ENCODE measurements around the gene ZNF518A.

Gene ZNF518A, protein sequence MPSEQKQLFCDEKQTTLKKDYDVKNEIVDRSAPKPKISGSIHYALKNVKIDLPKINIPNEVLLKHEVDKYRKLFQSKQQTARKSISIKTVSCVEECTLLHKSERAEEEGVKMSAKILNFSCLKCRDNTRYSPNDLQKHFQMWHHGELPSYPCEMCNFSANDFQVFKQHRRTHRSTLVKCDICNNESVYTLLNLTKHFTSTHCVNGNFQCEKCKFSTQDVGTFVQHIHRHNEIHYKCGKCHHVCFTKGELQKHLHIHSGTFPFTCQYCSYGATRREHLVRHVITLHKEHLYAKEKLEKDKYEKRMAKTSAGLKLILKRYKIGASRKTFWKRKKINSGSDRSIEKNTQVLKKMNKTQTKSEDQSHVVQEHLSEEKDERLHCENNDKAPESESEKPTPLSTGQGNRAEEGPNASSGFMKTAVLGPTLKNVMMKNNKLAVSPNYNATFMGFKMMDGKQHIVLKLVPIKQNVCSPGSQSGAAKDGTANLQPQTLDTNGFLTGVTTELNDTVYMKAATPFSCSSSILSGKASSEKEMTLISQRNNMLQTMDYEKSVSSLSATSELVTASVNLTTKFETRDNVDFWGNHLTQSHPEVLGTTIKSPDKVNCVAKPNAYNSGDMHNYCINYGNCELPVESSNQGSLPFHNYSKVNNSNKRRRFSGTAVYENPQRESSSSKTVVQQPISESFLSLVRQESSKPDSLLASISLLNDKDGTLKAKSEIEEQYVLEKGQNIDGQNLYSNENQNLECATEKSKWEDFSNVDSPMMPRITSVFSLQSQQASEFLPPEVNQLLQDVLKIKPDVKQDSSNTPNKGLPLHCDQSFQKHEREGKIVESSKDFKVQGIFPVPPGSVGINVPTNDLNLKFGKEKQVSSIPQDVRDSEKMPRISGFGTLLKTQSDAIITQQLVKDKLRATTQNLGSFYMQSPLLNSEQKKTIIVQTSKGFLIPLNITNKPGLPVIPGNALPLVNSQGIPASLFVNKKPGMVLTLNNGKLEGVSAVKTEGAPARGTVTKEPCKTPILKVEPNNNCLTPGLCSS (N-terminal part only)

DNA sequence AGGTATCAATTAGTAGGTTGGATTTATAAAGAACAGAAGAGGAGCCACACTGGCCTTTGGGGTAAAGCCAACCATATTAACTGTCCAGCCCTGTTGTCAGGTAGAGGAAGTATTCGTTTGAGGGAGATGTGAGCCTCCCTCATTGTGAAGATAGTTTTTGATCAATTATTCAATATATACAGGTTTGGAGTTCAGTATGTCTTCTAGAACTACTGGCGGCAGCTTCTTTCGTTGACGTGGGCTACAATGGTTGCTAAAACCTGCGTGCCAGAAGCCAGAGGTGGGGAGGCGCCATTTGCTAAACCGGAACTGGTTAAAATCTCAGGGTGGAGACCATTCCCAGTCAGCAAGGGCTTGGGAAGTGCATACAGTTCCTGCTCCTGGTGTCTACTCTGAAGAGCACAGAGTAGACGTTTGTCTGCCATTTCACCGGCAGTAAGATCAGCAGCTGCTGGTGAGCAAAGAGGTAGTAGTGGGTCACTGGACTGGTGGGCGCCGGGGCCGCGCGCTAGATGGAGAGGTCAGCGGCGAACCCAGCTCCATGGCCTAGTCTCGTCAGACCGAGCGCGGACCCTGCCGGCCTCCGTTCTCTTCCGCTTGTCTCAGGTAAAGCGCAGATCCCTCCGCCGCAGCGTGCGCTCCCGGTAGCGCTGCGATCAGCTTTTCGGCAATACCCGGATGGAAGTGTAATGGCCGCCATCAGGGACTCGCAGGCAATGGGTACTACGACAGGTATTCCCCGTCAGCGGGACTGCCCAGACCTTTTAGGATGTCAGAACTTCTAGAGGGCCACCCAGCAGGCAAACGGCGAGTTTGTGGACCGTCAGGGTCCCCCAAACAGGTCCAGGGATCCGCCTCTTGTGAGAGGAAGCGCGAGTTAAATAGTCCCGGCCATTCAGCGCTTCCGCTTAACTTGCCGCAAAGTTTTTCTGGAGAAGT, at the start of gene ZNF518A:
ZNF518A (plus strand) TSS at position 911 of the 939 bp plus-strand sequence. CDS start 26,026 bp downstream, outside the sequence.
- peak; percentile 74 to 85 (median 79) for DNase-seq (ENCODE audit: low read depth in 3 of 3)

DNA sequence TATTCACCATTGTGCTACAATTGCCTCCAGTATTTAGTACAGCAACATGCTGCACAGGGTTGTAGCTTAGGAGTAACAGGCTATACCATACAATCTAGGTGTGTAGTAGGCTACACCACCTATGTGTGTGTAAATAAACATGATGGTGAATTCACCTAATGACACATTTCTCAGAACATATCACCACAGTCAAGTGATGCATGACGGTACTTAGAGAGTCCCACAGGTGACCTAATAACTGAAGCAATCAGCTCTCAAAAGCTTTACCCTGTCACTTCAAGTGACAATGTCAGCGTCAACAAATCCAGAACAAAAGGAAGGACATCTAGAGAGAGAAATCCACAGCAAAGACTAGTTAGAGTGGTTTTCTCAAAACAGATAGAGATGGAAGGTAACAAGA, 47.9 kb upstream of the ZNF518A start:
- no peak for DNase-seq (ENCODE audit: low read depth in 3 of 3)

GRCh38 chr10:96082748-96083147, 47.3 kb upstream of the ZNF518A start:
- no peak for DNase-seq (ENCODE audit: low read depth in 3 of 3)

- DNase-seq (ENCODE audit: low read depth in 3 of 3), result no peak
These were observed 41.0 kb upstream of the ZNF518A start for GRCh38 chr10:96089116-96089515.

GRCh38 chr10:96089670-96090462, 40.2 kb upstream of the ZNF518A start:
- DNase-seq (ENCODE audit: low read depth in 3 of 3), result peak; percentile 84 to 91 (median 85)

- peak in 1 of 3 experiments; percentile 2 for DNase-seq (ENCODE audit: low read depth in 3 of 3)
These were observed 39.7 kb upstream of the ZNF518A start for GRCh38 chr10:96090463-96090800.

DNA sequence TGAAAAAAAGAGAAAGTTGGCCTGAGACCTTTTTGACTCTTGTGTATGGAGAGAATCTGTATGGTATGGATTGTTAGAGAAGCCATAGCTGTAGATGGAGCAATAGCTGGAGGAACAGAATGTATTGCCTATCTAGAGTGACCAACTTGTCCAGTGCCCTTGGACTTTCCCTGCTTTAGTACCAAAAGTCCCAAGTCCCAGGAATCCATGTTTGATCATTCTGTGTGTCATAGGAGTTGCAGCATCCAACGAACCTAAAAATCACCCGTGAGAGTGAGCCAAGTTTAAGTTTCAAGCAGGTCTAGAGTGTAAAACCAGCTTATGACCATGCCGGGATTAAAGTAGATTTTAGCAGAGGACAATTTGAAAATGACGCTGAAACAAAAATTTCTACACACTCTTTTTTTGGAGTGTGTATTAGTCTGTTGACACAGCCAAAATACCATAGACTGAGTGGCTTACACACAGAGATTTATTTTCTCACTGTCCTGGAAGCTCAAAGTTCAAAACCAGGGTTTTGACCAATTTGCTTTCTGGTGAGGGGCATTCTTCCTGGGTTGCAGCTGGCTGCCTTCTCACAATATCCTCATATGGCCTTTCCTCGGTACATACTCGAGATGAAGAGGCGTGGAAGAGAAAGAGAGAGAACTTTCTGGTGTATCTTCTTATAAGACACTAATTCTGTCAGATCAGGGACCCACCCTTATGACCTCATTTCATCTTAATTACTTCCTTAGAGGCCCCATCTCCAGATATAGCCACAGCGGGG, 36.9 kb upstream of the ZNF518A start:
- DNase-seq (ENCODE audit: low read depth in 3 of 3), result no peak

DNA sequence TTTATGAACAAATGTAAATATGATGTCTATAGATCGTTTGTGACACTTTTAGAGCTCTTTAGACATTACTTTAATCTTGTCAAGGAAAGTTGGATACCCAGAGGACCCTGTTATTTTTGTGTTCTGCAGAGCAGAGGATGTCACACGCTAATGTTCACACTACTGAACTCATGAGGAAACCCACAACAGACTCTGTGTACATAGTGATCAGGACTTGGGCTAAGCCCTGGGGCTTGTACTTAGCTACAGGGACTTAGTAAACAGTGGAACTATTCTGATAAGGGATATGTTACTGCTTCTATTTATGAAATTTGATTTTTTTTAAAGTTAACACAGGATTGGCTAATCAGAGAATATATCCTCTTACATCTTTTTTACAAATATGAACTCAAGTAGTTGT, 36.1 kb upstream of the ZNF518A start:
- DNase-seq (ENCODE audit: low read depth in 3 of 3), result no peak

DNA sequence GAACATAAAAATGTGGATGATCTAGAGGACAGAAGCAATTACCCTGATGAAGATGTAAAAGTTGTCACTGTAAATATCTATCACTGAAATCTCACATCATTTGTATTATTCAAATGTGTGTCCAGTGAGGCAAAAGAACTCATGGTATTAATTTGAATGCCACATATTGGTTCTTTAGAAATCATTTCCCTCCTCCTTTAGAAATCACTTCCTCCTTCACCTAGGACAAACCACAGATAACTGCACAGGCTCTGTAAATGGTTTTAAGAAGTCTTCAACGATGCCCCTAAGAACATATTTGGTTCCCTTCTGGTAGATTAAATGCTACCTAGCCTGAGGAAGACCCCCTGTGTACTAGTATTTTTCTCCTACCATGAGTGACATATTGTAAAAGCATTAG, 33.1 kb upstream of the ZNF518A start:
- no peak for DNase-seq (ENCODE audit: low read depth in 3 of 3)

DNA sequence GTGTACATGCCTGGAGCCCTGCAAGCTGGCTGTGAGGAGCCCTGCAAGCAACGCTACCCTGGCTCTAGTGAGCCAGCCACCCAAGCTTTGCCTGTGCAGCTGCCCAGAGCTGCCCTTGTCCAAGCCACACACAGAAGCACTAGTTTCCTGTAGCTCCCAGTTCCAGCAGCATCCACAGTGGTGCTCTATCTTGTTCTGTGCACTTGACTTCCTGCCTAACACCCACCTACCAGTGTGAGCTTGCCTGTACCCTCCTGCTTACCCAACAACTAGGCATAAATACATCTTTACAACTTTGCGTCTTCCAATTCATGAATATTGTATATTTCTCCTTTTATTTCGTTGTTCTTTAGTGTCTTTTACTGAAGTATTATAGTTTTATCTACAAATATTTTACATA, 32.2 kb upstream of the ZNF518A start:
- DNase-seq (ENCODE audit: low read depth in 3 of 3), result no peak

DNA sequence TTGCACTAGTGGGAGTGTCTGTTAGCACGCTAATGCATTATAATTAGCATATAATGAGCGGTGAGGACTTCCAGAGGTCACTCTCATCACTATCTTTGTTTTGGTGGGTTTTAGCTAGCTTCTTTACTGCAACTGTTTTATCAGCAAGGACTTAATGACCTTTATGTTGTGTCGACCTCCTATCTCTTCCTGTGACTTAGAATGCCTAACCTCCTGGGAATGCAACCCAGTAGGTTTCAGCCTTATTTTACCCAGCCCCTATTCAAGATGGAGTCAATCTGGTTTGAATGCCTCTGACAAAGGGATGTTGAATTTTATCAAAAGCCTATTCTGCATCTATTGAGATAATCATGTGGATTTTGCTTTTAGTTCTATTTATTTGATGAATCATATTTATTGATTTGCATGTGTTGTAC, 22.5 kb upstream of the ZNF518A start:
- no peak for DNase-seq (ENCODE audit: low read depth in 3 of 3)

DNA sequence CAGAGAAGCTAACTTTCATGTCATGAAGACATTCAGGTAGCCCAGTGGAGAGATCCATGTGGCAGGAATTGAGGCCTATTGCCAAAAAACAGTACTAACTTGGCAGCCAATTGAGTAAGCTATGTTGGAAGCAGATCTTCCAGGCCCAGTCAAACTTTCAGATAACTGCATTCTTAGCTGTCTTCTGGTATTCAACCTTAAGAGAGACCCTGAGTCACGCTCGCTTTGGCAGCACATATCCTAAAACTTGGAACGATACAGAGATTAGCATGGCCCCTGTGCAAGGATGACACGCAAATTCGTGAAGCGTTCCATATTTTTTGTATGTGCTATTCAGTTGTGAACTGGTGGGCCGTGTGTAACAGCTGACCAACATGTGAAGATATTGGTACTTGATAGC, 17.6 kb upstream of the ZNF518A start:
- DNase-seq (ENCODE audit: low read depth in 3 of 3), result no peak

- DNase-seq (ENCODE audit: low read depth in 3 of 3), result no peak
These were observed 11.3 kb upstream of the ZNF518A start for GRCh38 chr10:96118604-96119450.

- DNase-seq (ENCODE audit: low read depth in 3 of 3), result no peak
These were observed 7.3 kb upstream of the ZNF518A start for GRCh38 chr10:96122824-96123223.

- DNase-seq (ENCODE audit: low read depth in 3 of 3), result no peak
These were observed 5.6 kb upstream of the ZNF518A start for GRCh38 chr10:96124230-96125141.

DNA sequence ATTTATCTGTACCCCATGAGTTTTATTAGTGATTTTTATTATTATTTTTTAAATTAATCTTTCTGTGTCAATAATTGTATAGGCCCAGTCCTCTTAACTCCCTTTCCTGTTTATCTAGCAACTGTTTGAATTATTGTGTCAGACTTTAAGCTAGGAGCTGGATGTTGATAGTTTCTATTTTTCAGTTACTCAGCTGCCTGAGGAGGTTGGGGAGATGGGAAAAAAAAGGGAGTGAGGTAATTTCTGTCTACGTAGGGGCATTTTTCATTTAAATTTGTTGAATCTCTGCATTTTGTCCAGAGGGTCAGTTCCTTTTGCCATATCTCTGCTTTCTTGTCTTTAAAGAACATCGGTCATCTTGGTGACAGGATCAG, 5.0 kb upstream of the ZNF518A start:
- DNase-seq (ENCODE audit: low read depth in 3 of 3), result no peak

- DNase-seq (ENCODE audit: low read depth in 3 of 3), result peak; percentile 45 to 73 (median 60)
These were observed 364 bp downstream of the ZNF518A start for GRCh38 chr10:96130326-96130995.

Data from stimulated activated CD4-positive, alpha-beta T cell treated with anti-CD3 and anti-CD28 coated beads, TNF-alpha, amount 100 ng/mL, for 24 hours (primary cell).